Calu3 (cell line): ENCODE results near the gene SLC35G2. TPM values are rescaled to one million over a fixed set of nuclear protein-coding genes. Genes with fewer than 3 reads are reported as not detected.

Experiments
- Bru-seq: library from RNA; stranded (reverse); fragments of 400-500 nt; gene quantifications from one replicate; lab custom pipeline; 2021; lab: Mats Ljungman, UMichigan
- BruChase-seq, 2 experiments: library from RNA; stranded (reverse); fragments of 400-500 nt; gene quantifications; one replicate each; lab custom pipeline; 2021; lab: Mats Ljungman, UMichigan
- BruUV-seq: library from RNA; stranded (reverse); fragments of 400-500 nt; replicated peaks from 2 replicates; lab custom pipeline; 2021; lab: Mats Ljungman, UMichigan
- CTCF ChIA-PET: fragments of 300-600 bp; sonication (Branson Sonifier 250); formaldehyde crosslinking; loops from one replicate; lab custom pipeline; 2022; ENCODE audit warnings: antibody characterized with exemption; lab: Charles Lee
- DNase-seq: peaks from one replicate; pipeline ENCODE4 v3.0.0; 2022
- H3K27ac Mint-ChIP-seq: one replicate; pipeline ENCODE4 v1.8.0; 2022; ENCODE audit warnings: mixed read lengths; ENCODE audit not compliant: unreplicated experiment
- H3K27me3 Mint-ChIP-seq: one replicate; pipeline ENCODE4 v1.8.0; 2022; ENCODE audit warnings: mixed read lengths; ENCODE audit not compliant: unreplicated experiment
- H3K36me3 Mint-ChIP-seq: one replicate; pipeline ENCODE4 v1.8.0; 2022; ENCODE audit warnings: mild to moderate bottlenecking, moderate library complexity, mixed read lengths; ENCODE audit not compliant: insufficient read depth, unreplicated experiment
- H3K4me1 Mint-ChIP-seq: one replicate; pipeline ENCODE4 v1.8.0; 2022; ENCODE audit warnings: mild to moderate bottlenecking, low read depth, mixed read lengths; ENCODE audit not compliant: unreplicated experiment
- H3K4me3 Mint-ChIP-seq: one replicate; pipeline ENCODE4 v1.8.0; 2022; ENCODE audit warnings: mild to moderate bottlenecking, low read depth, moderate library complexity, mixed read lengths; ENCODE audit not compliant: unreplicated experiment
- H3K9me3 Mint-ChIP-seq: one replicate; pipeline ENCODE4 v1.8.0; 2022; ENCODE audit warnings: low read depth, mixed read lengths; ENCODE audit not compliant: unreplicated experiment
- intact Hi-C: fragments of 100-400 bp; cut with micrococcal nuclease; formaldehyde crosslinking; loops from one replicate; pipeline ENCODE4 v1.10.0; 2022; ENCODE audit not compliant: unreplicated experiment
- long read RNA-seq: library from polyadenylated mRNA; stranded (forward); transcript quantifications from one replicate; pipeline ENCODE4 v2.0.0, GENCODE V29; 2022
- total RNA-seq: library from RNA; stranded (reverse); gene quantifications from 2 replicates; pipeline ENCODE4 v1.2.3, GENCODE V29; 2022
- TF ChIP-seq, protein P1 (sequence below): fragments of 200-600 bp; IDR thresholded peaks from one replicate; pipeline ENCODE4 v1.8.0; 2022; ENCODE audit warnings: antibody characterized with exemption; ENCODE audit not compliant: unreplicated experiment

The SLC35G2 gene
- 31.0 and 31.4 TPM in 2 replicates for total RNA-seq
- Bru-seq, nascent RNA = percentile 95 among the genes with signal in this experiment
- BruChase-seq, experiment 1, labeled RNA remaining after a 6-hour chase = percentile 96 among the genes with signal in this experiment
- percentile 96 among the genes with signal in this experiment for BruChase-seq, experiment 2, labeled RNA remaining after a 2-hour chase
- long read RNA-seq, transcript SLC35G2-202 (2 exons, 2,060 nt) = major isoform, 23 of 67 reads
- long read RNA-seq, transcript SLC35G2-201 (2 exons, 1,577 nt) = minor isoform, 6 of 67 reads
- long read RNA-seq, partial matches to known transcripts = 0 of 67 reads
- long read RNA-seq, other reads (novel, unspliced or antisense) = 38 of 67 reads

GRCh38 chr3:136818769-136819391, at the start of gene SLC35G2:
Gene SLC35G2, plus strand, starts transcription at chr3:136819126. Its CDS starts 35,335 bp downstream, at chr3:136854461.
- no TSS peak for BruUV-seq
- CTCF ChIA-PET = interaction anchor here (0.6 to 1.0 kb wide), 4 partner anchors 67 to 511 kb away, joined by 3 to 8 read pairs (median 4); partner anchors contain the start of gene STAG1
- H3K4me1 Mint-ChIP-seq = peaks cover 27% of the 10 kb centered on the region
- H3K4me3 Mint-ChIP-seq = peak within 1 kb of the TSS; percentile 90
- H3K9me3 Mint-ChIP-seq = peaks cover 3% of the 10 kb centered on the region
- H3K36me3 Mint-ChIP-seq = peaks cover 32% of the 10 kb centered on the region
- peak; percentile 84 for DNase-seq
- H3K27me3 Mint-ChIP-seq = no peaks in the 10 kb centered on the region
- TF ChIP-seq, protein P1, sequence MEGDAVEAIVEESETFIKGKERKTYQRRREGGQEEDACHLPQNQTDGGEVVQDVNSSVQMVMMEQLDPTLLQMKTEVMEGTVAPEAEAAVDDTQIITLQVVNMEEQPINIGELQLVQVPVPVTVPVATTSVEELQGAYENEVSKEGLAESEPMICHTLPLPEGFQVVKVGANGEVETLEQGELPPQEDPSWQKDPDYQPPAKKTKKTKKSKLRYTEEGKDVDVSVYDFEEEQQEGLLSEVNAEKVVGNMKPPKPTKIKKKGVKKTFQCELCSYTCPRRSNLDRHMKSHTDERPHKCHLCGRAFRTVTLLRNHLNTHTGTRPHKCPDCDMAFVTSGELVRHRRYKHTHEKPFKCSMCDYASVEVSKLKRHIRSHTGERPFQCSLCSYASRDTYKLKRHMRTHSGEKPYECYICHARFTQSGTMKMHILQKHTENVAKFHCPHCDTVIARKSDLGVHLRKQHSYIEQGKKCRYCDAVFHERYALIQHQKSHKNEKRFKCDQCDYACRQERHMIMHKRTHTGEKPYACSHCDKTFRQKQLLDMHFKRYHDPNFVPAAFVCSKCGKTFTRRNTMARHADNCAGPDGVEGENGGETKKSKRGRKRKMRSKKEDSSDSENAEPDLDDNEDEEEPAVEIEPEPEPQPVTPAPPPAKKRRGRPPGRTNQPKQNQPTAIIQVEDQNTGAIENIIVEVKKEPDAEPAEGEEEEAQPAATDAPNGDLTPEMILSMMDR = no peak
- H3K27ac Mint-ChIP-seq = peak within 1 kb of the TSS; percentile 92
- intact Hi-C loops = loop anchor here (1.0 to 10.0 kb wide), 5 partner anchors 17 to 274 kb away; partner anchors contain the start of genes IL20RB and NCK1

DNA sequence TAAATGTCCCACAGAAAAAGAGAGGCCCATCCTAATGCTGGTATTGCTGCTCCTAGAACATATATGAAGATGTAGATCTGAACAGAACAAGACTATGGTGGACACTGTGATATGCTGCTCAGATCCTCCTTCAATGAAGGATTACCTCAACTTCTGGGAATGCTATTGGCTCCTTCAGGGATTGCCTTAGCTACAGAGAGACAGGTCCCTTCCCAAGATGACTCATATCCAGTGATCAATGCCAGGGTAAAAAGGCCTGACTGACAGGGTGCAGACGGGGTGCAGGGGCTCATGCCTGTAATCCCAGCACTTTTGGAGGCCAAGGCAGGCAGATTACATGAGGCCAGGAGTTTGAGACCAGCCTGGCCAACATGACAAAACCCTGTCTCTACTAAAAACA, 46.2 kb upstream of the SLC35G2 start:
- TF ChIP-seq, protein P1 = no peak
- no peak overlapping the region for H3K27ac Mint-ChIP-seq
- intact Hi-C loops = no loop called here
- CTCF ChIA-PET = interaction anchor here (0.7 to 1.4 kb wide), 2 partner anchors 20 to 48 kb away, joined by 3 to 5 read pairs; partner anchors contain the start of gene STAG1
- peak; percentile 33 for DNase-seq
- BruUV-seq = no TSS peak
- H3K4me3 Mint-ChIP-seq = no peak overlapping the region
- H3K36me3 Mint-ChIP-seq = no peaks in the 10 kb centered on the region
- H3K9me3 Mint-ChIP-seq = no peaks in the 10 kb centered on the region
- no peaks in the 10 kb centered on the region for H3K27me3 Mint-ChIP-seq
- H3K4me1 Mint-ChIP-seq = peaks cover 14% of the 10 kb centered on the region

DNA sequence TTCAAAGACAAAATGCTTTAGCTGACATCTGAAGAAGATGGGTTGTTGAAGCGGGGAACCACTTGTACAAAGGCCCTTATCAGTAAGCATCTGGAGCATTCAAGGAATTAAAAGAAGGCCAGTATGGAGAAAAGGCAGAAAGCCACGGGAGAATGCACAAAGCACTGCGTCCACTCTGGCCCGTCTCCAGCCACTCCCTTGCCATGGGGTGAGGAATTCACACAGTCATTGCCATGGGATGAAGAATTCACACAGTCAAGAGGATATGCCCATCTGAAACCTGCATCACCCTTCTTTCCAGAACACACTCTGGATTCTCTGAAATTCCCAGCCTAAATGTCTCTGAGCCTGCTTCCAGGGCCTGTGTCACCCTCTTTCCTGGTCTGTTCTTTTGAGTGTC, 40.1 kb upstream of the SLC35G2 start:
- no peaks in the 10 kb centered on the region for H3K9me3 Mint-ChIP-seq
- no peaks in the 10 kb centered on the region for H3K36me3 Mint-ChIP-seq
- CTCF ChIA-PET = no interaction called here
- TF ChIP-seq, protein P1 = no peak
- intact Hi-C loops = no loop called here
- BruUV-seq = no TSS peak
- H3K4me1 Mint-ChIP-seq = peaks cover 9% of the 10 kb centered on the region
- no peak for DNase-seq
- H3K27me3 Mint-ChIP-seq = no peaks in the 10 kb centered on the region
- H3K27ac Mint-ChIP-seq = no peak overlapping the region
- H3K4me3 Mint-ChIP-seq = no peak overlapping the region

GRCh38 chr3:136780741-136781140, 38.2 kb upstream of the SLC35G2 start:
- intact Hi-C loops = no loop called here
- BruUV-seq = no TSS peak
- Mint-ChIP-seq H3K27me3 (no peaks in the 10 kb centered on the region), H3K9me3 (no peaks in the 10 kb centered on the region), H3K4me3 (no peak overlapping the region), H3K4me1 (peaks cover 9% of the 10 kb centered on the region), H3K27ac (no peak overlapping the region), H3K36me3 (no peaks in the 10 kb centered on the region)
- CTCF ChIA-PET = interaction anchor here (0.6 kb wide), 1 partner anchor 446 kb away, joined by 3 read pairs; no protein-coding TSS in a partner anchor
- TF ChIP-seq, protein P1 = no peak
- DNase-seq = no peak
